ENCODE data around the gene GPN2. TPM values are rescaled to one million over a fixed set of nuclear protein-coding genes. Genes with fewer than 3 reads are reported as not detected.

The GPN2 gene
- polyA plus RNA-seq, 1 donor from 2014 or later = 20.2 TPM

- Histone ChIP-seq H3K4me2 (ENCODE audit: low read length) (no peak overlapping the region), H3F3A (ENCODE audit: insufficient read depth, low read length, poor library complexity, severe bottlenecking) (no peaks in the 10 kb centered on the region)
- TF ChIP-seq, protein P1, sequence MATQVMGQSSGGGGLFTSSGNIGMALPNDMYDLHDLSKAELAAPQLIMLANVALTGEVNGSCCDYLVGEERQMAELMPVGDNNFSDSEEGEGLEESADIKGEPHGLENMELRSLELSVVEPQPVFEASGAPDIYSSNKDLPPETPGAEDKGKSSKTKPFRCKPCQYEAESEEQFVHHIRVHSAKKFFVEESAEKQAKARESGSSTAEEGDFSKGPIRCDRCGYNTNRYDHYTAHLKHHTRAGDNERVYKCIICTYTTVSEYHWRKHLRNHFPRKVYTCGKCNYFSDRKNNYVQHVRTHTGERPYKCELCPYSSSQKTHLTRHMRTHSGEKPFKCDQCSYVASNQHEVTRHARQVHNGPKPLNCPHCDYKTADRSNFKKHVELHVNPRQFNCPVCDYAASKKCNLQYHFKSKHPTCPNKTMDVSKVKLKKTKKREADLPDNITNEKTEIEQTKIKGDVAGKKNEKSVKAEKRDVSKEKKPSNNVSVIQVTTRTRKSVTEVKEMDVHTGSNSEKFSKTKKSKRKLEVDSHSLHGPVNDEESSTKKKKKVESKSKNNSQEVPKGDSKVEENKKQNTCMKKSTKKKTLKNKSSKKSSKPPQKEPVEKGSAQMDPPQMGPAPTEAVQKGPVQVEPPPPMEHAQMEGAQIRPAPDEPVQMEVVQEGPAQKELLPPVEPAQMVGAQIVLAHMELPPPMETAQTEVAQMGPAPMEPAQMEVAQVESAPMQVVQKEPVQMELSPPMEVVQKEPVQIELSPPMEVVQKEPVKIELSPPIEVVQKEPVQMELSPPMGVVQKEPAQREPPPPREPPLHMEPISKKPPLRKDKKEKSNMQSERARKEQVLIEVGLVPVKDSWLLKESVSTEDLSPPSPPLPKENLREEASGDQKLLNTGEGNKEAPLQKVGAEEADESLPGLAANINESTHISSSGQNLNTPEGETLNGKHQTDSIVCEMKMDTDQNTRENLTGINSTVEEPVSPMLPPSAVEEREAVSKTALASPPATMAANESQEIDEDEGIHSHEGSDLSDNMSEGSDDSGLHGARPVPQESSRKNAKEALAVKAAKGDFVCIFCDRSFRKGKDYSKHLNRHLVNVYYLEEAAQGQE (IDR thresholded peaks at IDR 0.05; ENCODE audit: borderline replicate concordance) = no peak
- TF ChIP-seq SMC3 (conservative IDR thresholded peaks at IDR 0.05; ENCODE audit: poor library complexity) (no peak), TAF1 (IDR thresholded peaks at IDR 0.05; ENCODE audit: low read depth) (no peak), POLR2AphosphoS5 (IDR thresholded peaks at IDR 0.05) (no peak), CTCF (IDR thresholded peaks at IDR 0.05; ENCODE audit: poor library complexity, severe bottlenecking) (no peak), RAD21 (conservative IDR thresholded peaks at IDR 0.05) (no peak), EP300 (conservative IDR thresholded peaks at IDR 0.05; ENCODE audit: poor library complexity, severe bottlenecking) (no peak), MXI1 (conservative IDR thresholded peaks at IDR 0.05; ENCODE audit: poor library complexity, severe bottlenecking) (no peak), EZH2 (IDR thresholded peaks at IDR 0.05; ENCODE audit: borderline replicate concordance, insufficient read depth, low read length, poor library complexity, severe bottlenecking) (no peak)
These were observed 21.5 kb upstream of the GPN2 start for GRCh38 chr1:26911399-26912146.

DNA sequence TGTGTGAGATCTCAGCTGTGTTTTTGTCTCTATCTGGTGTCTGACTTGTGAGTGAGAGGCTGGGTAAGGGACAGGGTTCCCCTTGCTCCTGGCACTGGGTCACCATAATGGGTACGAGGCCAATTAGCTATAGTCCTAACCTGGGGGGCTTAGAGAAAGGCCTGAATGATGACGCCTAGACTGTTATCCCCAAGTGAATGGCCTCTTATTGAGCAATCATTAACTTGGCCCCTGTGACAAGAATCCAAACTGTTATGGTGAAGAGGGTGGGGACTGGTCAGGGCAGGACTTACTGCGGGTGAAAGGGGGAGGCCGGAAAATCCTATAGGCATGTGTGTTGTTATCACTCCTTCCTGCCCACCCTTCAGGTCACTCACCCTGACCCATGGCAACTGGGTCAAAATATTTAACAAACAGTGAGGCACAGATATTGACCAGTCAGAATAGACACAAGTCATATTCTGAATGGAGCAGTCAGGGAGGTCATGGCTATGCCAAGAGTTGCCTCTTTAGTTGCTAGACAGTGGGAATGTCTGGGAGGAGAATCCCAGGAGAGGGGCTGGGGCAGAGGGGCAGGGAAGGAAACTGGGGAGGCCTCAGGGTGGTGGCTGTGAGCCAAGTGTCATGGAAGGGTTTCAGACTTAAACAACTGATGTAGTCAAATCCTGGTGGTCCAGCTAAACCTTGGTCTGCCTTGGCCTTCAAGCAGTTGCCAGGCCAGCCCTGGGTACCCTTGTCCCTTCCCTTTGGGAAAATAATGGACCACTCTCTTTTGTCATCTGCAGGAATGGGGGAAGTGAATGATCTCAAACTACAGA is 20.5 kb upstream of the GPN2 start:
- H2AFZ ChIP-seq (ENCODE audit: low read depth, low read length) = no peak overlapping the region
- H3K9me2 ChIP-seq (ENCODE audit: insufficient read depth, low read length) = no peaks in the 10 kb centered on the region
- H3K4me2 ChIP-seq (ENCODE audit: low read length) = no peak overlapping the region
- TF ChIP-seq MXI1 (conservative IDR thresholded peaks at IDR 0.05; ENCODE audit: poor library complexity, severe bottlenecking) = no peak
- TF ChIP-seq EP300 (conservative IDR thresholded peaks at IDR 0.05; ENCODE audit: poor library complexity, severe bottlenecking) = no peak
- TF ChIP-seq RAD21 (conservative IDR thresholded peaks at IDR 0.05) = no peak
- TF ChIP-seq, protein P1 (IDR thresholded peaks at IDR 0.05; ENCODE audit: borderline replicate concordance) = no peak
- no peak for TF ChIP-seq EZH2 (IDR thresholded peaks at IDR 0.05; ENCODE audit: borderline replicate concordance, insufficient read depth, low read length, poor library complexity, severe bottlenecking)
- TF ChIP-seq SMC3 (conservative IDR thresholded peaks at IDR 0.05; ENCODE audit: poor library complexity) = no peak
- TF ChIP-seq TAF1 (IDR thresholded peaks at IDR 0.05; ENCODE audit: low read depth) = no peak
- TF ChIP-seq CTCF (IDR thresholded peaks at IDR 0.05; ENCODE audit: poor library complexity, severe bottlenecking) = no peak
- no peak for TF ChIP-seq POLR2AphosphoS5 (IDR thresholded peaks at IDR 0.05)
- H3K9me3 ChIP-seq (ENCODE audit: low read length) = no peaks in the 10 kb centered on the region
- no peaks in the 10 kb centered on the region for H3K27me3 ChIP-seq (ENCODE audit: insufficient read depth, low read depth, low read length)
- H3F3A ChIP-seq (ENCODE audit: insufficient read depth, low read length, poor library complexity, severe bottlenecking) = no peaks in the 10 kb centered on the region
- no peak overlapping the region for H3K4me3 ChIP-seq (ENCODE audit: low read length)
- no peaks in the 10 kb centered on the region for H3K79me2 ChIP-seq (replicated peaks; ENCODE audit: insufficient read depth, low read length)
- no peak overlapping the region for H3K9ac ChIP-seq (ENCODE audit: low read length)
- no peaks in the 10 kb centered on the region for H4K20me1 ChIP-seq (ENCODE audit: insufficient read depth)
- no peak overlapping the region for H3K27ac ChIP-seq (ENCODE audit: low read length)
- H3K36me3 ChIP-seq (ENCODE audit: insufficient read depth, low read length) = no peaks in the 10 kb centered on the region

More at GRCh38 chr1:26911399-26912146, 21.5 kb upstream of the GPN2 start:
- no peaks in the 10 kb centered on the region for H3K27me3 ChIP-seq (ENCODE audit: insufficient read depth, low read depth, low read length)
- H3K9ac ChIP-seq (ENCODE audit: low read length) = no peak overlapping the region
- H3K9me3 ChIP-seq (ENCODE audit: low read length) = no peaks in the 10 kb centered on the region
- H3K4me3 ChIP-seq (ENCODE audit: low read length) = no peak overlapping the region
- no peaks in the 10 kb centered on the region for H3K9me2 ChIP-seq (ENCODE audit: insufficient read depth, low read length)
- H4K20me1 ChIP-seq (ENCODE audit: insufficient read depth) = no peaks in the 10 kb centered on the region
- no peaks in the 10 kb centered on the region for H3K79me2 ChIP-seq (replicated peaks; ENCODE audit: insufficient read depth, low read length)
- no peak overlapping the region for H2AFZ ChIP-seq (ENCODE audit: low read depth, low read length)
- no peaks in the 10 kb centered on the region for H3K36me3 ChIP-seq (ENCODE audit: insufficient read depth, low read length)
- no peak overlapping the region for H3K27ac ChIP-seq (ENCODE audit: low read length)
